Hepatic stellate cell (primary cell): ENCODE data around the gene TCFL5.
A peak's percentile ranks its signal among the peaks of the same experiment; 100 is the strongest.

Experiments
- DNase-seq: peaks from one replicate; pipeline ENCODE4 v3.0.0; 2011; ENCODE audit warnings: low spot score

TCFL5 gene

DNA sequence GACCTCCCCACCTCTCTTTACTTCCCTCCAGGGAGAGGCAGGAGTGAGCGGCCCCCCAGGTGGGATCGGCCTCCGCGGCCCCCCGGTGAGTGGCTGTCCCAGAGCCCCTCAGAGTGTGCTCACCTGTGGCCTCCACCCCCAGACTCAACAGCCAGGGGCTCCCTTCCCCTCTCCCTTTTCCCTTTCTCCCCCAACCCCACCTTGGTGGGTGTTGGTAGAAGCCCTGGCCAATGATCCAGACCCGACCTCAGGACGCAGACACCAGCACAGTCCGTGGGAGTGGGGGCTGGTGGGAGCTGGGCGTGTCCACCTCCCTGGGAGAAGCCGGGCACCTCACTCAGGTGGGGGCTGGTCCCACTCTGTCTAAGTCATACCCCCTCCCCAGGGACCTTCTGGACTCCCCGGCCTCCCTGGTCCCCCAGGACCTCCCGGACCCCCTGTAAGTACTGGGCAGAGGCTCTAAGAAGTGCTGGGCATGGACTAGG lies 39.9 kb downstream of the TCFL5 start:
- no peak for DNase-seq

- no peak for DNase-seq
Observed at GRCh38 chr20:62820962-62821725, 40.5 kb downstream of the TCFL5 start.

GRCh38 chr20:62820208-62820961 lies 41.2 kb downstream of the TCFL5 start:
- DNase-seq: no peak

GRCh38 chr20:62819494-62820174 lies 42.0 kb downstream of the TCFL5 start:
- peak; percentile 78 for DNase-seq

GRCh38 chr20:62818592-62819493 lies 42.8 kb downstream of the TCFL5 start:
- DNase-seq: peak; percentile 73

- no peak for DNase-seq
Observed at GRCh38 chr20:62817975-62818591, 43.5 kb downstream of the TCFL5 start.

DNA sequence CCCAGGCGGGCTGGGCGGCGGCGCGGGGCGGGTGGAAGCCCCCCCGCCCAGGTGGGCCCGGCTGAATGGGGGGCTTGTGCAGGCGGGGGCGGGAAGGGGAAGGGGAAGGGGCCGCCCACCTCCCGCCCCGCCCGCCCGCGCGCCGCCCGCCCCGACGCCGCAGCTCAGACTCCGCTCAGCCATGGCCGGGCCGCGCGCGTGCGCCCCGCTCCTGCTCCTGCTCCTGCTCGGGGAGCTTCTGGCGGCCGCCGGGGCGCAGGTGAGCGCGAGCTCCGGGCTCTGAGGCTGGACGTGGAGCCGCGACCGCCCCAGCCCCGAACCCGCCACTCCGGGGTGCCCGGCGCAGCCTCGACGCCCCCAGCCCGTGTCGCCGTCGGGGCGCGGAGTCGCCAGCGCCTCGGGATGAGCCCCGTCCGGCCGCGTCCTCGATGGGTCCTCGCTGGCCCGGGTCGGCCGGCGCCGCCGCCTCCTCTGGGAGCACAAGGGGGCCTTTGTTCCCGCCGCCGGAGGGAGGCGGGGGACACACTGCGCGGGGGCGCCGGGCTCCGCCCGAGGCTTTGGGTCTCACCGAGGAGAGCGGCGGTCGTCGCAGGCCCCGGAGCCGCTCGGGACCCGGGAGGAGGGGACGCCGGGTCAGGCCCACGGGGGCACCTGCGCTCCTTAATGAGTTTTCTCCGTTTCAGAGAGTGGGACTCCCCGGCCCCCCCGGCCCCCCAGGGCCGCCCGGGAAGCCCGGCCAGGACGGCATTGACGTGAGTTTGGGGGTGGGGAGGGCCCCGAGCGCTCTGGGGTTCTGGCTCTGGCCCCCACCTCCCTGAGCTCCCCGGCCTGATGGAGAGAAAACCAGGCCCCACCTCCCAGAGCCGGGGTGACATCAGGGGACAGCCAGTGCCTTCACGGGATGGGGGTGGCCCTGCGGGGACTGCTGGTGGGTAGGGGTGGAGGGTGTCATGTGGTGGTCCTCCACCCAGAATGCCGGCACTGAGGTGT lies 44.4 kb downstream of the TCFL5 start, which contains the start of gene COL9A3:
TSS of gene COL9A3 (plus strand) at position 167 of the 990 bp plus-strand sequence. CDS start at position 182, 15 bp downstream.
- DNase-seq: no peak

DNA sequence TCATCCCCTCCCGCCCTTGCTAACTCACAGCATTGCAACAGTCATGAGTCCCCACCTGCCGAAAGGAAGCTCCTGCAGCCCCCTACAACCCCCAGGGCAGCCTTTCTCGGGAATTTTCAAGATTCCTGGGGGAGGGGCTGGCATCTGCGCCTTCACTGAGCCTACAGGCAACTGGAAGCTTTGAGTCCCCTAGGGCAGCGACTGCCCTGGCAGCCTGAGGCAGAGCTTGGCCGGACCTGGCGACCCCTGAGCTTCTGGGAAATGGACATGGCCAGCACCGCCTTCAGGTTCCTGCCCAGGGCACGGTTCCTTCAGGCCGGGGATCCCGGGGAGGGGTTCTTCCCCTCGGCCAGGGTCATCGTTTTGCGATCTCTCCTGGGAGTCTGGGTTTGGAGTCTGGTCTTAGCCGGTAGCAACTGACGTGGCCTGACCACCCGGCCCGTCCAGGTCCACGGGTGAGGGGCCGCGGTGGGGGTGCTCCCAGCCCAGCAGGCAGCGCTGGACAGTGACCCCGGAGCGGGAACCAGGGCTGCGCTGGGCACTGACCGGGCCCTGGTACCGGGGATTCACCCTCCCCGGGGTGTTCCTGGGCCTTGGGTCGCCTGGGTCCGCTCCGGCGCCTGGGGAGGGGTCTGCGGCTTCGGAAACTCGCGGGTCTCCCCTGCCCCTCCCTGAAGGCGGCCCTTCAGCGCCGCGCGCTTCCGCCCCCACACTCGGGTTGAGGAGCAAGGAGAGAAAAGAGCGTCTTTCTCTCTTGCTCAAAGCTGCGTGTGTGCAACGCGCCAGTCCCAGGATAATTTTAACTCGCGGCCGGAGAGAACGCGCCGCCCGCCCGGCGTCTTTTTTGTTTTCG lies 45.4 kb downstream of the TCFL5 start:
- DNase-seq: peak; percentile 66

- DNase-seq: no peak
Observed at GRCh38 chr20:62815066-62815991, 46.3 kb downstream of the TCFL5 start.

GRCh38 chr20:62814709-62815065 lies 46.9 kb downstream of the TCFL5 start:
- DNase-seq: no peak

DNA sequence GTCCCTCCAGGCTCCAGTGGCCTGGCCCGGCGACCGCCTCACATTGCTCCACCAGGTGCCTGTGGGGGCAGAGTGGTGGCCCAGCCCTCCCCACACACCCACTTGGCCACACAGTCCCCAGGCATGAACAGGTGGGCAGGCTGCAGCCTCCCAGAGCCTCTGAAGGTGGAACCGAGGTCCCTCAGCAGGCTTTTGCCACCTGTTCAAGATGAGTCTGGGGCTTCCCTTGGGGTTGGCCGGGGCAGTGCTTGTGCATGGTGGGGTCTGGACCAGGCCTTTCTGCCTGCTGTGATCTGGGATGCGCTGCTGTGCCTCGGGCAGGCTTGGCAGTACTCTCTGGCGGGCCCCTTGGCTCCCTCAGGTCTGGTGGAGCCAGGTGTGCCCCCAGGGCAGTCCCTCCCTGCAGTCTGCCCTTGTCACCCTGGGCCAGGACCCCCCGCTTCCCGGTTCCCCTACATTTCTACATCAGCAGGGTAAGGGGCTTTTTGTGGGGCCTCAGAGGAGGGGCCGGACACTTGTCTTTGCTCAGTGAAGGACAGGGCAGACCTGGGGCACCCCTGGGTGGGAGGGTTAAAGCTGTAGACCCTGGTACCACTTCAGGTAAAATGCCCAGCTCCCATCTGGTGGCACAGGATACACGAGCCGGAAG lies 47.4 kb downstream of the TCFL5 start:
- no peak for DNase-seq

DNA sequence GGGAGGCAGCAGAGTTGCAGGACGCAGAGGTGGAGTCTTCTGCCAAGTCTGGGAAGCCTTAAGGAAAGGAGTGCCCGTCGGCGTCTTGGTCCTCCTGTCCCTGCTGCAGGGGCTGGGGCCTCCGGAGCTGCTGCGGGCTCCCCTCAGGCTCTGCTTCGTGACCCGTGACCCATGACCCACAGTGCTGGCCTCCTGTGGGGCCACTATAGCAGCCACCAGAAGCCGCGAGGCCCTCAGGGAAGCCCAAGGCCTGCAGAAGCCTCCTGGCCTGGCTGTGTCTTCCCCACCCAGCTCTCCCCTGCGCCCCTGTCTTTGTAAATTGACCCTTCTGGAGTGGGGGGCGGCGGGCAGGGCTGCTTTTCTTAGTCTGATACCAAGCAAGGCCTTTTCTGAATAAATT lies 48.0 kb downstream of the TCFL5 start:
- no peak for DNase-seq

DNA sequence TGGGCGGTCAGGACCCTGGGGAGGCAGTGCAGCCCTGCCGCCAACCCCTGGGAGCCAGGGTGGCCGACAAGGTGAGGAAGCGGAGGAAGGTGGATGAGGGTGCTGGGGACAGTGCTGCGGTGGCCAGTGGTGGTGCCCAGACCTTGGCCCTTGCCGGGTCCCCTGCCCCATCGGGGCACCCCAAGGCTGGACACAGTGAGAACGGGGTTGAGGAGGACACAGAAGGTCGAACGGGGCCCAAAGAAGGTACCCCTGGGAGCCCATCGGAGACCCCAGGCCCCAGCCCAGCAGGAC lies 48.8 kb downstream of the TCFL5 start:
- DNase-seq: no peak

DNA sequence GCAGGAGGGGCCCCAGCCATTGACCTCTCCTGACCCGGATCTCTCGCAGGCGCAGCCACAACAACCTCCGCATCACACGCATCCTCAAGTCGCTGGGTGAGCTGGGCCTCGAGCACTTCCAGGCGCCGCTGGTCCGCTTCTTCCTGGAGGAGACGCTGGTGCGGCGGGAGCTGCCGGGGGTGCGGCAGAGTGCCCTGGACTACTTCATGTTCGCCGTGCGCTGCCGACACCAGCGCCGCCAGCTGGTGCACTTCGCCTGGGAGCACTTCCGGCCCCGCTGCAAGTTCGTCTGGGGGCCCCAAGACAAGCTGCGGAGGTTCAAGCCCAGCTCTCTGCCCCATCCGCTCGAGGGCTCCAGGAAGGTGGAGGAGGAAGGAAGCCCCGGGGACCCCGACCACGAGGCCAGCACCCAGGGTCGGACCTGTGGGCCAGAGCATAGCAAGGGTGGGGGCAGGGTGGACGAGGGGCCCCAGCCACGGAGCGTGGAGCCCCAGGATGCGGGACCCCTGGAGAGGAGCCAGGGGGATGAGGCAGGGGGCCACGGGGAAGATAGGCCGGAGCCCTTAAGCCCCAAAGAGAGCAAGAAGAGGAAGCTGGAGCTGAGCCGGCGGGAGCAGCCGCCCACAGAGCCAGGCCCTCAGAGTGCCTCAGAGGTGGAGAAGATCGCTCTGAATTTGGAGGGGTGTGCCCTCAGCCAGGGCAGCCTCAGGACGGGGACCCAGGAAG lies 49.3 kb downstream of the TCFL5 start:
- no peak for DNase-seq

DNA sequence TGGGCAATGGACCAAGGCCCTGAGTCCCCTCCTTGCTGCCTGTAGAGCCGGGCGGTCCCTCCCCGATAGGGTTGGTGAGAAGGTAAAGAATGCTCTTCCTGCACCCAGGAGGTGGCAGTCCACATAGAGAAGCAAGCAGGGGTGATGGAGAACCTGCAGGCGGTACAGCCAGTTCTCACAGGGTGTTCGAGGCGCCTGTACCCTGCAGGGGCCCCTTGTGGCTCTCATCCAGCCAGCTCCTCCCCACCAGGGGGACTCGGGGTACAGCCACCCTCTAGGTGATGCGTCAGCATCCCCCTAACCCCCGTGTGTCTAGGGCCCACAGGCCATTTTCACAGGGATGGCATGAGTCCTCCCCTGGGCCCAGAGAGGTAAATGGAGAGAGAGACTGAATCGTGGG lies 49.9 kb downstream of the TCFL5 start:
- no peak for DNase-seq

DNA sequence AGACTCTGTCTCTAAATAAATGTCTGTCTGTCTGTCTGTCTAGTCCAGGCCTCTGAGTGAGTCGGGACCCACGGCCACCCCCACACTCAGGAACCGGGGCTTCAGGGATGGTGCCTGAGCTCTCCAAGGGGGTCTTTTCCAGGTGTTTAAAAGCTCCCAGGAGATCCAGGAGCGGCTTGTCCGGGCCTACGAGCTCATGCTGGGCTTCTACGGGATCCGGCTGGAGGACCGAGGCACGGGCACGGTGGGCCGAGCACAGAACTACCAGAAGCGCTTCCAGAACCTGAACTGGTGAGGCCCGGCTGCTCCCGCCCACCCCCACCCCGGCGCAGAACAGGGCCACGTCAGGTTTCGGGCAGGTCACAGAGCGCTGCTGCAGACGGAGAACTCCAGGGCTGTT lies 50.3 kb downstream of the TCFL5 start:
- no peak for DNase-seq
